Mucosa of descending colon (tissue), 3 donors: ENCODE measurements around the gene PRAMEF4. TPM values are rescaled to one million over a fixed set of nuclear protein-coding genes. Genes with fewer than 3 reads are reported as not detected.
"Not testable (repeated sequence)": the region's sequence is repeated elsewhere in the genome, so short reads cannot be mapped to it uniquely, and the experiment has no call there.

ENCODE experiments used
- ATAC-seq: fragments of 200-7000 bp; cut with Tn5 transposase; one replicate; pipeline ENCODE4 v1.9.1; 2020; ENCODE audit warnings: mild to moderate bottlenecking, moderate library complexity
- DNase-seq, 3 donors: peaks; one replicate each; pipeline ENCODE4 v3.0.0-alpha.2; 2020
- H3K36me3 ChIP-seq: fragments of 200-600 bp; one replicate; pipeline ENCODE4 v1.8.0; 2021; ENCODE audit warnings: low read depth, mild to moderate bottlenecking
- H3K4me1 ChIP-seq: fragments of 200-600 bp; one replicate; pipeline ENCODE4 v1.8.0; 2021; ENCODE audit warnings: low read depth, mild to moderate bottlenecking
- H3K4me3 ChIP-seq: fragments of 200-600 bp; one replicate; pipeline ENCODE4 v1.8.0; 2021; ENCODE audit warnings: mild to moderate bottlenecking
- H3K9me3 ChIP-seq: fragments of 200-600 bp; one replicate; pipeline ENCODE4 v1.8.0; 2021; ENCODE audit warnings: mild to moderate bottlenecking
- intact Hi-C, 2 donors: fragments of 100-400 bp; cut with DNase I in 1 of 2; cut with micrococcal nuclease in 1 of 2; formaldehyde crosslinking; loops; one replicate each; pipeline versions ENCODE4 v1.11.0 to v1.11.1; 2022; cut with DNase I, micrococcal nuclease
- long read RNA-seq, 2 donors: library from polyadenylated mRNA; unstranded; transcript quantifications; one replicate each; pipeline ENCODE4 v2.0.0, GENCODE V29; 2019 to 2021
- total RNA-seq, 3 donors: library from RNA; stranded (reverse); fragmentation: NEBNext Ultra II Directional in 2 of 3; extraction: Animal tissue kit (Norgen Biotek cat#: 25700) in 2 of 3; gene quantifications; one replicate each; pipeline versions ENCODE4 v1.2.1 to v1.2.4, GENCODE V29; 2021 to 2023
- donor health status: DM: no; HTN: no; CAD: no; lungs with moderate emphysema.
- donor health status: DM: no; HTN: no; CAD: no.
- donor health status: DM: no; HTN: yes; CAD: no.

Gene PRAMEF4
- total RNA-seq: not detected
- long read RNA-seq, donor 1: 0 reads
- long read RNA-seq, donor 2: 0 reads

DNA sequence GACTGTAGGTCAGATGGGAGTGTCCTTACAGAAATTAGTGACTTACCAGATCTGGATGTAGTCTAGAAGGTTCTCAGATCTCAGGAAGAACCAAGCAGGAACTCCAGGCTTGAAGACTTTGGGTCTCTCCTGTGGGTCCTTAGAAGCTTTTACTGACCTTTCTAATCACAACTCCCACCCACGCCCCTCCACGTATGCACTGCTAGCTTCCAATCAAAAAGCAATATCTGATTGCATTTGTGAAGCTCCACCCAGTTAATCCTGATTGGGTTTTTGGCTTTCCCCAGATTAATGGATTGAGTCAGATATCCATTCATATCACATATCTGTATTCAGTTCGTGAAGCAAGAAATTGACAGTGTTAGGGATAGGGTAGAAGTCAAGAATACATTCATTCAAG lies at the start of gene PRAMEF4:
Gene PRAMEF4 (minus strand): TSS at position 101 of the 400 bp plus-strand sequence. CDS start 2,807 bp downstream, outside the sequence.
- intact Hi-C loops, H3K9me3 ChIP-seq, H3K36me3 ChIP-seq, H3K4me1 ChIP-seq, H3K4me3 ChIP-seq, ATAC-seq, DNase-seq: not testable (repeated sequence)

DNA sequence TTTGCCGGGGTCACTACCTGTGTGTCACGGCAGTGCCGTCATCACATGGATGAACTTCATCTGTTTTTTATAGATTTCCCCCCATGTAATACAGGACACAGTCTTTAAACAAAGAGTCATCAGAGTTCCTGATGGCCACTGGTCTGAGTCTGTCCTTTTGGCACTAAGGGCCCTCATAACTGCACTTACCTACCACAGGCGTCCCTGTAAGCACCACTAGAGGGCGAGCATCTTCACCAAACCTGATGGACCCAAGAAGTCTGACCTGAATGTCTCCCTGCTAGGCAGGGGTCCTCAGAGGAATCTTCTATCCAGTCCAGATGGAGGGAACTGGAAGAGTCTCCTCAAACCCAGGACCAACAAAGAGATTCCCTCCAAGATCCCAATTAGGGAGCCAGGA lies 38.4 kb upstream of the PRAMEF4 start:
- H3K4me1 ChIP-seq, intact Hi-C loops, ATAC-seq, H3K9me3 ChIP-seq, H3K4me3 ChIP-seq, H3K36me3 ChIP-seq, DNase-seq: not testable (repeated sequence)

DNA sequence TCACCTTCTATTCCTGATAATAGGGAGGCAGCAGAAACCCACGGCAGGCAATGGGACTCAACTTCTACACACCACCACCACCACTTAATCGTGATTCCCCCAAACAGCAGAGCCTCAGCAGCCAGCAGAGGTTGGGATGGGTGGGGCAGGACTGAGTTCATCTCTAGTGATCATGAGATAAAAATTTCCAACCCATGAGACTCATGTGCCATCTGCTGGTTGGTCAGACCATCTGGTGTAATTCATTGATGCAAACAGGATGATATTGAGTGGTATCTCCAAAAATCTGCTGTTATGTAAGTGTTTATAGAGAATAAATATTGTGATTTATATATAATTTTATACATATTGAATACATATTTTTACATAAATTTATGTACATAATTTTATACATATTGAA lies 35.7 kb upstream of the PRAMEF4 start:
- H3K36me3 ChIP-seq, DNase-seq, H3K4me1 ChIP-seq, intact Hi-C loops, H3K4me3 ChIP-seq, H3K9me3 ChIP-seq, ATAC-seq: not testable (repeated sequence)

DNA sequence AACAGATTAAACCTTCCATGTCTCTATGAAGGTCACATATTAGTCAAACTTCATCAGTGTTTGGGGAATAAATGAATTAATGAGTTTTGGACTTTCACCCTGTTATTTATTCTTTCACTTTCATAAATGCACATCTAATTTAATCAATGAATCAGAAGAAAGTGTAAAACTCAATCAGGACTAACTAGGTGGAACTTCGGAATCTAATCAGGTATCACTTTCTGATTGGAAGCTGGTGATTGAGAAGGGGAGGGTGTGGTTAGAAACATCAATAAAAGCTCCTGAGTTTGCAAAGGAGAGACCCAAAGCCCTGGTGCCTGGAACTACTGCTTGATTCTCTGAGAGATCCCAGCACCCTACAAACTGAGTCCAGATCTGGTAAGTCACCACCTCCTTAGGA lies 30.3 kb upstream of the PRAMEF4 start, which contains the start of gene PRAMEF7:
Gene PRAMEF7 (plus strand): TSS at position 301 of the 400 bp plus-strand sequence. CDS start 1,083 bp downstream, outside the sequence.
- H3K4me3 ChIP-seq, intact Hi-C loops: not testable (repeated sequence)

DNA sequence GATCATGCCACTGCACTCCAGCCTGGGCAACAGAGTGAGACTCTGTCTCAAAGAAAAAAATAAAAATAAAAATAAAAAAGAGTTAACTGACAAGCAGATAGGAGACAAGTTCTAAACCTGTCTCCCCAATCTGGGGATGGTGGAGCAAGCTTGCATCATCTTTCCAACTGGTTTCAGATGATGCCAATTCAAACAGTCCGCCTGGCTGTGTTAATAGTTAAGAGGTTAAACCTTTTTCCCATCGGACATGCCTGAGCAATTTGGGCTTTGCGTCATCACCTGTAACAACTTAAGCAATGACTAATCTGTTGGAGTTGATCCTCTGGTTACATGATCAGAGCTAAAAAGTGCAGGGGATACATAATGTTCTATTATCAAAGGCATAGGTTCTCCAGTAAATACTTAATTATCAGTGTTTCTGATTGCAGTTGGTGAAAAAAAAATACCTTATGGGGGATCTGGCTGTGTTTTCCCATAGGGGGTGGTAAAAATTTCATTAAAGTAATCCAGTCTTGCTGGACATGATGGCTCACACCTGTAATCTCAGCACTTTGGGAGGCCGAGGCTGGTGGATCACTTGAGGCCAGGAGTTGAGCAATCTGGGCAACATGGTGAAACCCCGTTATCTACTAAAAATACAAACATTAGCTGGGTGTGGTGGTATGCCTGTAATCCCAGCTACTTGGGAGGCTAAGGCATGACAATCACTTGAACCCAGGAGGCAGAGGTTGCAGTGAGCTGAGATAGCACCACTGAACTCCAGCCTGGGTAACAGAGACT lies 18.0 kb upstream of the PRAMEF4 start:
- H3K4me1 ChIP-seq, H3K36me3 ChIP-seq, ATAC-seq, intact Hi-C loops, H3K4me3 ChIP-seq, H3K9me3 ChIP-seq, DNase-seq: not testable (repeated sequence)

More for the DNA sequence above, 30.3 kb upstream of the PRAMEF4 start, which contains the start of gene PRAMEF7:
- H3K36me3 ChIP-seq, H3K9me3 ChIP-seq, DNase-seq, ATAC-seq, H3K4me1 ChIP-seq: not testable (repeated sequence)

DNA sequence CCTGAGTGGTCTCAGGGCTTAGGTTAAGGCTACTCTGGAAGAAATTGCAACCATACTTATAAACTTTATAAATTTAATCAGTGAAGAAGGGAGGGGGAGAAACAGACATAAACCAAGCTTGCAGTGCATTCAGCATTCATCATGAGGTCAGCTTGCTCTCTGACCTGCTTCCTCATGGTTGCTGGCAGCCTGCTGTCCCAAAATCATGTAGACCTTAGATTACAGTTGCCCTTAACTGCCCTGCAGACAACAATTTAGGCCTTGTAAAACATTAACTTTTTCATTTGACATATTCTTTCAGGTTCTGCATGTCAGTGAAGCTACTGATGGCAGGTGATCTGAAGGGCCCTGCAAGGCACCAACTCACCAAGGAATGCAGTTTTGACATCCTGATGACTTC lies 13.2 kb upstream of the PRAMEF4 start:
- H3K4me1 ChIP-seq, H3K36me3 ChIP-seq, H3K4me3 ChIP-seq, H3K9me3 ChIP-seq, ATAC-seq, intact Hi-C loops, DNase-seq: not testable (repeated sequence)

DNA sequence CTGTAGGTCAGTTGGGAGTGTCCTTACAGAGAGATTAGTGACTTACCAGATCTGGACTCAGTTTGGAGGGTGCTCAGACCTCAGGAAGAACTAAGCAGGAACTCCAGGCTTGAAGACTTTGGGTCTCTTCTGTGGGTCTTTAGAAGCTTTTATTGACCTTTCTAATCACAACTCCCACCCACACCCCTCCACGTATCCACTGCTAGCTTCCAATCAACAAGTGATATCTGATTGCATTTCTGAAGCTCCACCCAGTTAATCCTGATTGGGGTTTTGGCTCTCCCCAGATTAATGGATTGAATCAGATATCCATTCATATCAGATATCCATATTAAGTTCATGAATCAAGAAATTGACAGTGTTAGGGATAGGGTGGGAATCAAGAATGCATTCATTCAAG lies 12.2 kb upstream of the PRAMEF4 start, which contains the start of gene PRAMEF10:
Gene PRAMEF10 (minus strand): TSS at position 101 of the 400 bp plus-strand sequence. CDS start 2,423 bp downstream, outside the sequence.
- H3K9me3 ChIP-seq, DNase-seq, intact Hi-C loops, H3K4me3 ChIP-seq, ATAC-seq, H3K4me1 ChIP-seq, H3K36me3 ChIP-seq: not testable (repeated sequence)

DNA sequence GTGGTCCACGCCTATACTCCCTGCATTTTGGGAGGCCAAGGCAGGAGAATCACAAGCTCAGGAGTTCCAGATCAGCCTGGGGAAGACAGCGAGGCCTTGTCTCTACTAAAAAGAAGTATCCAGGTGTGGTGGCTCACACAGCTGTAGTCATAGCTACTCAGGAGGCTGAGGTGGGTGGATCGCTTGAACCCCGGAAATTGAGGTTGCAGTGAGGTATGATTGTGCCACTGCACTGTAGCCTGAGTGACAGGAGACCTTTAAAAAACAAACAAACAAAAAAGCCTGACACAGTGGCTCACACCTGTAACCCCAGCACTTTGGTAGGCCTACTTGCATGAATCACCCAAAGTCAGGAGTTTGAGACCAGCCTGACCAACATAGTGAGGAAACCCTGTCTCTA lies 7.5 kb downstream of the PRAMEF4 start:
- not testable (repeated sequence) for H3K4me3 ChIP-seq, ATAC-seq, DNase-seq

DNA sequence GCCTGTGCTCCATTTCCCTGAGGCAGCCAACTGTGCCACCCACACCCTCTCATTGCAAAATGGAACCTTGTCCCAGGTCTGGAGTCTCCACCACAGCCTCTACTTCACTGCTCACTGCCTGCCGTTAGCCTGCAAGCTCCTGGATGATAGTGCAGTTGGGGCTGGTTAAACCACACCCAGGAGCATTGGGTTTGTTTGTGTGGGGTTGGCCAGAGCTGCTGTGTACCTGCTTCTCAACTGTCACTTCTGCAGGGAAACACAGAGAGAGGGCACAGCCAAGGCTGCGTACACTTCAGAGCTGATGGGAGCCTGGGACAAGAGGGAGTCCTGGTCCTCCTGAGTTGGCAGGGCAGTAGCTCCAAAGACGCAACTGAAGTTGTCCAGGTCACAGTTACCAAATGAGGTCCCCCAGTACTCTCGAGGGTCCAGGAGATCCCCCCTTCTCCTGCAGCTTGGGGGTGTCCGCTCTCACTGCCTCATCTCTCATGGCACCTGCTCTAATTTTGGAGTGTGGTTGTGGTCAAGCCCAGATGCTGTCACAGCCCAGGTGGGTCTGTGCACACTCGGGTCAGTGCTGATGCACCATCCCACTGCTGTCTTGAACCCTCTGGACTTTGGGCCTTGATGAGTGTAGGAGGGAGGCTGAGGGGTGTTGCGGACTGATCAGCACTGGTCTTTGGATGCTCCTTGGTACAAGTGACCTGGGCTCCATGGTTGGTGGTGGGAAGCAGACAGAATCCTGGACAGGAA lies 22.7 kb downstream of the PRAMEF4 start:
- ATAC-seq, H3K4me3 ChIP-seq, DNase-seq, H3K4me1 ChIP-seq, H3K9me3 ChIP-seq, intact Hi-C loops, H3K36me3 ChIP-seq: not testable (repeated sequence)

More for the DNA sequence above, 7.5 kb downstream of the PRAMEF4 start:
- H3K4me1 ChIP-seq, intact Hi-C loops, H3K9me3 ChIP-seq, H3K36me3 ChIP-seq: not testable (repeated sequence)

DNA sequence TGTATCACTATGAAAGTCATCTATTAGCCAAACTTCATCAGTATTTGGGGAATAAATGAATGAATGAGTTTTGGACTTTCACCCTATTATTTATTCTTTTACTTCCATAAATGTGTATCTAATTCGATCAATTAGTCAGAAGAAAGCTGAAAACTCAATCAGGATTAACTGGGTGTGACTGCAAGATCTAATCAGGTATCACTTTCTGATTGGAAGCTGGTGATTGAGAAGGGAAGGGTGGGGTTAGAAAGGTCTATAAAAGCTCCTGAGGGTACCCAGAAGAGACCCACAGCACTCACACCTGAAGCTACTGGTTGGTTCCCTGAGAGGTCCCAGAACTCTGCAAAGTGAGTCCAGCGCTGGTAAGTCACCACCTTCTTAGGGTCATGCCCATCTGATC lies 29.2 kb downstream of the PRAMEF4 start, which contains the start of gene PRAMEF2:
Gene PRAMEF2 (plus strand): TSS at position 301 of the 400 bp plus-strand sequence. CDS start 1,924 bp downstream, outside the sequence.
- H3K9me3 ChIP-seq, H3K36me3 ChIP-seq, H3K4me3 ChIP-seq, ATAC-seq, H3K4me1 ChIP-seq, intact Hi-C loops, DNase-seq: not testable (repeated sequence)
